Stimulated activated CD8-positive, alpha-beta memory T cell treated with anti-CD3 and anti-CD28 coated beads, Interleukin-4, amount 100 ng/mL, for 24 hours (primary cell): ENCODE measurements around the gene KLF4.
"Not testable (repeated sequence)": the region's sequence is repeated elsewhere in the genome, so short reads cannot be mapped to it uniquely, and the experiment has no call there.

Experiments
- DNase-seq: peaks from one replicate; pipeline ENCODE4 v3.0.0-alpha.2; 2020; ENCODE audit warnings: low read depth

KLF4 gene

GRCh38 chr9:107489687-107490605 is at the start of gene KLF4:
TSS of gene KLF4 (minus strand) at chr9:107489769. CDS start at chr9:107489172, 597 bp downstream.
- DNase-seq, result peak; percentile 44

- DNase-seq, result no peak
Observed at GRCh38 chr9:107536462-107536861, 46.9 kb upstream of the KLF4 start.

GRCh38 chr9:107534510-107535078 is 45.0 kb upstream of the KLF4 start:
- no peak for DNase-seq

GRCh38 chr9:107530679-107531078 is 41.1 kb upstream of the KLF4 start:
- no peak for DNase-seq

GRCh38 chr9:107528686-107529085 is 39.1 kb upstream of the KLF4 start:
- DNase-seq, result no peak

- no peak for DNase-seq
Observed at GRCh38 chr9:107523539-107523938, 34.0 kb upstream of the KLF4 start.

GRCh38 chr9:107520186-107520585 is 30.6 kb upstream of the KLF4 start:
- no peak for DNase-seq

GRCh38 chr9:107518037-107518807 is 28.7 kb upstream of the KLF4 start:
- no peak for DNase-seq

- no peak for DNase-seq
Observed at GRCh38 chr9:107513464-107514100, 24.0 kb upstream of the KLF4 start.

- DNase-seq, result no peak
Observed at GRCh38 chr9:107504585-107505455, 15.3 kb upstream of the KLF4 start.

GRCh38 chr9:107502464-107502863 is 12.9 kb upstream of the KLF4 start:
- DNase-seq, result no peak

- DNase-seq, result not testable (repeated sequence)
Observed at GRCh38 chr9:107500421-107501200, 11.0 kb upstream of the KLF4 start.

GRCh38 chr9:107496976-107497375 is 7.4 kb upstream of the KLF4 start:
- no peak for DNase-seq

- DNase-seq, result no peak
Observed at GRCh38 chr9:107492381-107492970, 2.9 kb upstream of the KLF4 start.

GRCh38 chr9:107491081-107492053 is 1.8 kb upstream of the KLF4 start:
- DNase-seq, result no peak

- DNase-seq, result not testable (repeated sequence)
Observed at GRCh38 chr9:107490606-107490970, 1.0 kb upstream of the KLF4 start.

- DNase-seq, result no peak
Observed at GRCh38 chr9:107489144-107489673, 360 bp downstream of the KLF4 start.

- no peak for DNase-seq
Observed at GRCh38 chr9:107488375-107489143, 1.0 kb downstream of the KLF4 start.
